ENCODE results near the gene KIF20B. TPM values are rescaled to one million over a fixed set of nuclear protein-coding genes. Genes with fewer than 3 reads are reported as not detected.
"Not testable (repeated sequence)": the region's sequence is repeated elsewhere in the genome, so short reads cannot be mapped to it uniquely, and the experiment has no call there.

Gene KIF20B
- total and polyA plus RNA-seq, 4 donors, result 5.0 to 12.7 (median 8.4) TPM

DNA sequence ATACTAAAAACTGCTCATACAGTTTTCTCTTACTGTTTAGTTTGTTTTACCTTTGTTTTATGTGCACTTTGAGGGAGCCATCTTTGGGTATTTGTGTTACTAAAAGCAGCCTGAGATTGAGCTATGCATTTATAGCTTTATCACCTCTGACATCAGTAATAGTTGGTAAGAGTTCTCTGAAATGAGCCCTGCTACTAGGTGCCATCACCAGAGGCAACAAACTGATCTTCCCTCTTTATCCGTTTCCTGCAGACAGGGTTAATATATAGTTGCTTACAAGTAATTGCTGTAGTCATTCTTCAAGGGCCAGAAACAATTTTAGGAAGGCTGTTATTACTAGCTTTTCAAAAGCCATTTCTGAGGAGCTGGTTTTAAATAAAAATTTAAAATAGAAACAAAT lies 49.1 kb downstream of the KIF20B start:
- DNase-seq (ENCODE audit: low read depth in 4 of 6, low spot score in 6 of 6), result no peak
- no CpG with 5 or more reads among the region's 1 CpG for WGBS (ENCODE audit: insufficient coverage)

DNA sequence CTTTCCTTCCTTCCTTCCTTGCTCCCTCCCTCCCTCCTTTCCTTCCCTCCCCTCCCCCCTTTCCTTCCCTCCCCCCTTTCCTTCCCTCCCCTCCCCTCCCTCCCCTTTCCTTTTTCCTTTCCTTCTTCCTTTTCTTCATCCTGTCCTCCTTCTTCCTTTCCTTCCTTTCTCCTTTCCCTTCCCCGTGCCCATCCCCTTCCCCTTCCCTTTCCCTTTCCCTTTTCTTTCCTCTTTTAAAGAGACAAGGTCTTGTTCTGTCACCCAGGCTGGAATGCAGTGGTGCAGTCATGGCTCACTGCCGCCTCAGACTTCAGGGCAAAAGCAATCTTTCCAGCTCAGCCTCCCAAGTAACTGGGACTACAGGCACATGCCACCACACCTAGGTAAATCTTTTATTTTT lies 54.0 kb downstream of the KIF20B start:
- Histone ChIP-seq H3K27ac (ENCODE audit: low read depth, low read length) (no peak overlapping the region), H3K4me3 (ENCODE audit: low read depth, low read length) (no peak overlapping the region), H3K27me3 (ENCODE audit: control insufficient read depth, insufficient read depth, low read length) (no peaks in the 10 kb centered on the region), H3K9me3 (ENCODE audit: control insufficient read depth, insufficient read depth, low read length) (no peaks in the 10 kb centered on the region), H3K36me3 (ENCODE audit: control insufficient read depth, insufficient read depth, low read length) (peaks cover 4% of the 10 kb centered on the region), H3K4me1 (ENCODE audit: control insufficient read depth, insufficient read depth, low read length) (no peaks in the 10 kb centered on the region)
- WGBS (ENCODE audit: insufficient coverage), result 89% methylated on average over 1 of the region's 2 CpGs
- DNase-seq (ENCODE audit: low read depth in 4 of 6, low spot score in 6 of 6), result no peak

More for the DNA sequence above, 49.1 kb downstream of the KIF20B start:
- H3K36me3 ChIP-seq (ENCODE audit: control insufficient read depth, insufficient read depth, low read length), result peaks cover 7% of the 10 kb centered on the region
- no peaks in the 10 kb centered on the region for H3K4me1 ChIP-seq (ENCODE audit: control insufficient read depth, insufficient read depth, low read length)
- H3K4me3 ChIP-seq (ENCODE audit: low read depth, low read length), result no peak overlapping the region
- no peaks in the 10 kb centered on the region for H3K9me3 ChIP-seq (ENCODE audit: control insufficient read depth, insufficient read depth, low read length)
- H3K27ac ChIP-seq (ENCODE audit: low read depth, low read length), result no peak overlapping the region
- no peaks in the 10 kb centered on the region for H3K27me3 ChIP-seq (ENCODE audit: control insufficient read depth, insufficient read depth, low read length)

GRCh38 chr10:89759531-89759930 lies 58.1 kb downstream of the KIF20B start:
- WGBS (ENCODE audit: insufficient coverage), result no CpG with 5 or more reads among the region's 1 CpG
- no peaks in the 10 kb centered on the region for H3K27me3 ChIP-seq (ENCODE audit: control insufficient read depth, insufficient read depth, low read length)
- no peak overlapping the region for H3K27ac ChIP-seq (ENCODE audit: low read depth, low read length)
- H3K36me3 ChIP-seq (ENCODE audit: control insufficient read depth, insufficient read depth, low read length), result peaks cover 6% of the 10 kb centered on the region
- H3K4me3 ChIP-seq (ENCODE audit: low read depth, low read length), result no peak overlapping the region
- no peaks in the 10 kb centered on the region for H3K9me3 ChIP-seq (ENCODE audit: control insufficient read depth, insufficient read depth, low read length)
- DNase-seq (ENCODE audit: low read depth in 4 of 6, low spot score in 6 of 6), result no peak
- no peaks in the 10 kb centered on the region for H3K4me1 ChIP-seq (ENCODE audit: control insufficient read depth, insufficient read depth, low read length)

- no CpG with 5 or more reads among the region's 1 CpG for WGBS (ENCODE audit: insufficient coverage)
- not testable (repeated sequence) for H3K36me3 ChIP-seq (ENCODE audit: control insufficient read depth, insufficient read depth, low read length)
These were observed 62.3 kb downstream of the KIF20B start for GRCh38 chr10:89763671-89764070.

GRCh38 chr10:89771684-89772083 lies 70.3 kb downstream of the KIF20B start:
- DNase-seq (ENCODE audit: low read depth in 4 of 6, low spot score in 6 of 6), result no peak
- Histone ChIP-seq H3K27ac (ENCODE audit: low read depth, low read length) (no peak overlapping the region), H3K9me3 (ENCODE audit: control insufficient read depth, insufficient read depth, low read length) (peaks cover 2% of the 10 kb centered on the region), H3K4me1 (ENCODE audit: control insufficient read depth, insufficient read depth, low read length) (no peaks in the 10 kb centered on the region), H3K27me3 (ENCODE audit: control insufficient read depth, insufficient read depth, low read length) (no peaks in the 10 kb centered on the region), H3K36me3 (ENCODE audit: control insufficient read depth, insufficient read depth, low read length) (no peaks in the 10 kb centered on the region), H3K4me3 (ENCODE audit: low read depth, low read length) (no peak overlapping the region)
- WGBS (ENCODE audit: insufficient coverage), result 80% methylated on average over 3 of the region's 5 CpGs

More at GRCh38 chr10:89763671-89764070, 62.3 kb downstream of the KIF20B start:
- not testable (repeated sequence) for H3K9me3 ChIP-seq (ENCODE audit: control insufficient read depth, insufficient read depth, low read length); H3K27ac ChIP-seq (ENCODE audit: low read depth, low read length); H3K4me1 ChIP-seq (ENCODE audit: control insufficient read depth, insufficient read depth, low read length); DNase-seq (ENCODE audit: low read depth in 4 of 6, low spot score in 6 of 6); H3K4me3 ChIP-seq (ENCODE audit: low read depth, low read length); H3K27me3 ChIP-seq (ENCODE audit: control insufficient read depth, insufficient read depth, low read length)

DNA sequence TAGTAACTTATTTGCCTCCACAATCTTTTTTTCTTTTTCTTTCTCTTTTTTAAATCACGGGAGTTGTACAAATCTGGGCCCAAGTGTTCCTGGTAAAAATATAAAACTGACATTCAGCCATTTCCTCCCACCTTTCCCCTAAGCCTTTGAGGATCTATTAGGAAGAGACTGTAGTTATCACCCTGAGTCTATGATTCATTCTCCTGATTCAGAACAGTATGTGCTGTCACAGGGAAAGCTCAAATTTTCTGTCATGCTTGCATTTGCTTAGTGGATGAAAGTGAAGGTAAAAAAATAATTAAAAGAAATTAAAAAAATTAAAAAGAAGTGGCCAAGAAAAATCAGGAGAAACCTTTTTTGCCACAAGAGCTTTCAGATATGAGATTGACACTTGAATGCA lies 71.7 kb downstream of the KIF20B start:
- Histone ChIP-seq H3K27me3 (ENCODE audit: control insufficient read depth, insufficient read depth, low read length) (no peaks in the 10 kb centered on the region), H3K36me3 (ENCODE audit: control insufficient read depth, insufficient read depth, low read length) (no peaks in the 10 kb centered on the region), H3K4me1 (ENCODE audit: control insufficient read depth, insufficient read depth, low read length) (no peaks in the 10 kb centered on the region), H3K4me3 (ENCODE audit: low read depth, low read length) (no peak overlapping the region), H3K9me3 (ENCODE audit: control insufficient read depth, insufficient read depth, low read length) (peaks cover 2% of the 10 kb centered on the region), H3K27ac (ENCODE audit: low read depth, low read length) (no peak overlapping the region)
- no peak for DNase-seq (ENCODE audit: low read depth in 4 of 6, low spot score in 6 of 6)
- no CpG with 5 or more reads among the region's 1 CpG for WGBS (ENCODE audit: insufficient coverage)

GRCh38 chr10:89776665-89777064 lies 75.3 kb downstream of the KIF20B start:
- Histone ChIP-seq H3K4me1 (ENCODE audit: control insufficient read depth, insufficient read depth, low read length) (no peaks in the 10 kb centered on the region), H3K36me3 (ENCODE audit: control insufficient read depth, insufficient read depth, low read length) (peaks cover 2% of the 10 kb centered on the region), H3K27ac (ENCODE audit: low read depth, low read length) (no peak overlapping the region), H3K27me3 (ENCODE audit: control insufficient read depth, insufficient read depth, low read length) (no peaks in the 10 kb centered on the region), H3K4me3 (ENCODE audit: low read depth, low read length) (no peak overlapping the region), H3K9me3 (ENCODE audit: control insufficient read depth, insufficient read depth, low read length) (peaks cover 2% of the 10 kb centered on the region)
- no peak for DNase-seq (ENCODE audit: low read depth in 4 of 6, low spot score in 6 of 6)

DNA sequence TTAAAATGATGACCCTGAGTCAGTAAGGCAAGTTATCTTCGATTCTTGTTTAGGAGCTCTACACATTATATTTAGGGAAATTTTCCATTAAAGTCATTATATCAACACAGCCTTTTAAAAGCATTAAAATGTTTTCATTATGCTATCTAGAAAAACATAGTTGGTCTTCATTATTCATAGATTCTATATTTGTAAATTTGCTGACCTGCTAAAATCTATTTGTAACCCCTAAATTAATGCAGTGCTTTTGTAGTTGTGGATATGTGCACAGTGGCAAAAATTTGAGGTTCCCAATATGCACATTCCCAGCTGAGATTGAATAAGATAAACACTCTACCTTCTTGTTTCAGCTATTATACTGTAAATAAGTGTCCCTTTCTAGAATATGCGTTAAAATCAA lies 81.1 kb downstream of the KIF20B start:
- peaks cover 2% of the 10 kb centered on the region for H3K36me3 ChIP-seq (ENCODE audit: control insufficient read depth, insufficient read depth, low read length)
- H3K27me3 ChIP-seq (ENCODE audit: control insufficient read depth, insufficient read depth, low read length), result no peaks in the 10 kb centered on the region
- 83% methylated on average over 1 of the region's 2 CpGs for WGBS (ENCODE audit: insufficient coverage)
- H3K9me3 ChIP-seq (ENCODE audit: control insufficient read depth, insufficient read depth, low read length), result no peaks in the 10 kb centered on the region
- H3K27ac ChIP-seq (ENCODE audit: low read depth, low read length), result no peak overlapping the region
- H3K4me3 ChIP-seq (ENCODE audit: low read depth, low read length), result no peak overlapping the region
- DNase-seq (ENCODE audit: low read depth in 4 of 6, low spot score in 6 of 6), result no peak
- H3K4me1 ChIP-seq (ENCODE audit: control insufficient read depth, insufficient read depth, low read length), result no peaks in the 10 kb centered on the region

DNA sequence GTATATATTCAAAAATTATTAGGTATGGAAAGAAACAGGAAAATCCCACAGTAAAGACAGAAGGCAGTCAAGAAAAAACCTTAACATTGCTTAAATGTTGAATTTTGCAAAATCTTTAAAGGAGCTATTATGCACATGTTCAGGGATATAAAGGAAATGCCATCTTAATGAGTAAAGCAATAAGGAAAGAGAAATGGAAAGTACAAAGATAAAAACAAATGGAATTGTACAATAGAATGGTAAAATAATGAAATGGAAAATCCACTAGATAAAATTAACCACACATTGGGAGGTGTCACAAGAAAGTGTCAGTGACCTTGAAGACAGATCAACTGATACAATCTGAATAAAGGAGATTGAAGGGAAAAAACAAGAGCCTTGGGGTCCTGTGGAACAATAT lies 82.0 kb downstream of the KIF20B start:
- no peak for DNase-seq (ENCODE audit: low read depth in 4 of 6, low spot score in 6 of 6)
- no peaks in the 10 kb centered on the region for H3K9me3 ChIP-seq (ENCODE audit: control insufficient read depth, insufficient read depth, low read length)
- no peaks in the 10 kb centered on the region for H3K4me1 ChIP-seq (ENCODE audit: control insufficient read depth, insufficient read depth, low read length)
- no peaks in the 10 kb centered on the region for H3K27me3 ChIP-seq (ENCODE audit: control insufficient read depth, insufficient read depth, low read length)
- no peak overlapping the region for H3K27ac ChIP-seq (ENCODE audit: low read depth, low read length)
- H3K4me3 ChIP-seq (ENCODE audit: low read depth, low read length), result no peak overlapping the region
- H3K36me3 ChIP-seq (ENCODE audit: control insufficient read depth, insufficient read depth, low read length), result peaks cover 2% of the 10 kb centered on the region

DNA sequence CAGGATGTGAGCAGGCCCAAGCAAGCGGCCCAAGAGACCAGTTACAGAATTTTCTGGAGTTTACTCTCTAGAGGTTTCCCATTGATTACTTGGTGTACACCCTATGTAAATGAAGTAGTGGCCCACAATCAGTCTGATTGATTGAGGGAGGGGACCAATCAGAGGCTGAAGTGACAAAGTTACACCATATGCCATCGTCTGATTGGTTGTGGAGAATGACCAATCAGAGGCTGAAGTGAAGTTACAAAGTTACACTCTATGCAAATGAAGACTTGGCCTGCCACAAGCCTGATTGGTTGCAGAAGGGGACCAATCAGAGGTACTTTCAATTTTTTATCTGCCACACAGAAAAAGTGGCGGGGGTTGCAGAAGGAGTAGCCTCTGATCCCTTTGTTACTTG lies 83.7 kb downstream of the KIF20B start:
- Histone ChIP-seq H3K27ac (ENCODE audit: low read depth, low read length) (no peak overlapping the region), H3K9me3 (ENCODE audit: control insufficient read depth, insufficient read depth, low read length) (no peaks in the 10 kb centered on the region), H3K36me3 (ENCODE audit: control insufficient read depth, insufficient read depth, low read length) (peaks cover 2% of the 10 kb centered on the region), H3K27me3 (ENCODE audit: control insufficient read depth, insufficient read depth, low read length) (no peaks in the 10 kb centered on the region), H3K4me1 (ENCODE audit: control insufficient read depth, insufficient read depth, low read length) (no peaks in the 10 kb centered on the region), H3K4me3 (ENCODE audit: low read depth, low read length) (no peak overlapping the region)
- WGBS (ENCODE audit: insufficient coverage), result 87% methylated on average over 2 of the region's 3 CpGs
- no peak for DNase-seq (ENCODE audit: low read depth in 4 of 6, low spot score in 6 of 6)
